Prostate gland (tissue), 2 donors: Measurements from ENCODE around the gene CRACR2A. TPM values are rescaled to one million over a fixed set of nuclear protein-coding genes. Genes with fewer than 3 reads are reported as not detected.

Source experiments
- DNase-seq: peaks from one replicate; pipeline ENCODE4 v3.0.0-alpha.2; 2019; ENCODE audit warnings: low spot score
- H3K27ac ChIP-seq, 2 donors: fragments of 200-600 bp; sonication (generic); 2 replicates each; pipeline ENCODE4 v1.5.1; 2017 to 2019
- H3K27me3 ChIP-seq: fragments of 200-600 bp; sonication (generic); replicated peaks from 2 replicates; pipeline ENCODE4 v1.5.1; 2019; ENCODE audit not compliant: insufficient read depth
- H3K36me3 ChIP-seq, 2 donors: fragments of 200-600 bp; sonication (generic); 1 replicate in 1 of 2; 2 replicates in 1 of 2; pipeline versions ENCODE4 v1.5.1 to v1.8.1; 2017 to 2019
- H3K4me1 ChIP-seq: fragments of 200-600 bp; sonication (generic); replicated peaks from 2 replicates; pipeline ENCODE4 v1.5.1; 2019
- H3K4me3 ChIP-seq, 2 donors: fragments of 200-600 bp; sonication (generic); 2 replicates each; pipeline ENCODE4 v1.5.1; 2017 to 2019
- H3K9me3 ChIP-seq: fragments of 200-600 bp; sonication (generic); 2 replicates; pipeline ENCODE4 v1.5.1; 2017
- POLR2A ChIP-seq: fragments of 450-650 bp; IDR thresholded peaks from one replicate; pipeline ENCODE4 v1.6.1; 2016; ENCODE audit warnings: antibody characterized with exemption, mild to moderate bottlenecking
- POLR2AphosphoS5 ChIP-seq: sonication (generic); formaldehyde crosslinking; IDR thresholded peaks from one replicate; pipeline ENCODE4 v1.6.1; 2017; ENCODE audit warnings: antibody characterized with exemption
- WGBS: methylation state at CpG from one replicate; pipeline ENCODE4 v1.1.5; 2018; 5-methylcytosine and 5-hydroxymethylcytosine counted together
- intact Hi-C: fragments of 100-400 bp; cut with DNase I; formaldehyde crosslinking; loops from one replicate; pipeline ENCODE4 v1.14.2; 2022
- total RNA-seq, 2 donors: library from RNA; depleted of rRNA; stranded (reverse); fragments of >200 nt; gene quantifications; one replicate each; pipeline ENCODE4 v1.1.0, GENCODE V29; 2016
- TF ChIP-seq, protein P1 (sequence below), 4 experiments: fragments of 200-600 bp in 2 of 4; fragments of 450-650 bp in 2 of 4; sonication (generic) in 2 of 4; IDR thresholded peaks; 1 replicate in 3 of 4; 2 replicates in 1 of 4; pipeline ENCODE4 v1.5.1; 2016 to 2019; ENCODE audit warnings: antibody characterized with exemption in 4 of 4, mild to moderate bottlenecking in 2 of 4, moderate library complexity in 2 of 4

CRACR2A gene
- total RNA-seq, 2 donors from 2014 or later: 21.6 to 39.1 TPM

DNA sequence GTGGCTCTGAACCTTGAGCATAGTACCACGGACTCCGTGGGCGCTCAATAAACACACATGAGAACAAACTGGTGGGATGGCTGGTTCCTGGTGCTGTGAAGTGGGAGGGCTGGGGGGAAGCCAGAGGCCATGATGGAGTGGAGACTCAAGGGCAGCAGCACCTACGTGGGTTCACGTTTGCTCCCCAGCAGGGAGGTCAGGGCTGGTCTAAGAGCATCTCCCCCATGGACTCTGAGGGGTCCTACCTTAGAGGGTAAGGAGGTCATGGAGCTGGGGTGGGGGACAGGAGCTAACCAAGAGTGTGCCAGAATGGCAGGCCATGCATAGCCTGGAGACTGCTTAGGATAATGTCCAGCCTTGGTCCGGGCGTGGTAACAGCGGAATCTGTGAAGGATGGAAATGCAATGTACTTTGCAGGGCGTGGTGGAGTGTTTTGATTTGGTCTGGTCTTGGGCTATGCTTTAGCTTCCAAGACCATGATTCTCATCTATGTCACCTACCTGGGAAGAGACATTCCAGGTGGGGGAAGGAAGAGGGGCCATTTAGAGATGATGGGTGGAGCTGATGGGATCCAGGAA, 158.9 kb downstream of the CRACR2A start:
- H3K4me1 ChIP-seq: no peaks in the 10 kb centered on the region
- 95% methylated on average over 9 of the region's 9 CpGs for WGBS
- TF ChIP-seq POLR2A (no peak), POLR2AphosphoS5 (no peak)
- TF ChIP-seq, protein P1, sequence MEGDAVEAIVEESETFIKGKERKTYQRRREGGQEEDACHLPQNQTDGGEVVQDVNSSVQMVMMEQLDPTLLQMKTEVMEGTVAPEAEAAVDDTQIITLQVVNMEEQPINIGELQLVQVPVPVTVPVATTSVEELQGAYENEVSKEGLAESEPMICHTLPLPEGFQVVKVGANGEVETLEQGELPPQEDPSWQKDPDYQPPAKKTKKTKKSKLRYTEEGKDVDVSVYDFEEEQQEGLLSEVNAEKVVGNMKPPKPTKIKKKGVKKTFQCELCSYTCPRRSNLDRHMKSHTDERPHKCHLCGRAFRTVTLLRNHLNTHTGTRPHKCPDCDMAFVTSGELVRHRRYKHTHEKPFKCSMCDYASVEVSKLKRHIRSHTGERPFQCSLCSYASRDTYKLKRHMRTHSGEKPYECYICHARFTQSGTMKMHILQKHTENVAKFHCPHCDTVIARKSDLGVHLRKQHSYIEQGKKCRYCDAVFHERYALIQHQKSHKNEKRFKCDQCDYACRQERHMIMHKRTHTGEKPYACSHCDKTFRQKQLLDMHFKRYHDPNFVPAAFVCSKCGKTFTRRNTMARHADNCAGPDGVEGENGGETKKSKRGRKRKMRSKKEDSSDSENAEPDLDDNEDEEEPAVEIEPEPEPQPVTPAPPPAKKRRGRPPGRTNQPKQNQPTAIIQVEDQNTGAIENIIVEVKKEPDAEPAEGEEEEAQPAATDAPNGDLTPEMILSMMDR (IDR thresholded peaks at IDR 0.05): no peak
- no peaks in the 10 kb centered on the region for H3K9me3 ChIP-seq
- no peak overlapping the region for H3K4me3 ChIP-seq
- H3K36me3 ChIP-seq: no peaks in the 10 kb centered on the region
- no peak overlapping the region for H3K27ac ChIP-seq
- intact Hi-C loops: no loop called here
- no peak for DNase-seq
- no peaks in the 10 kb centered on the region for H3K27me3 ChIP-seq

DNA sequence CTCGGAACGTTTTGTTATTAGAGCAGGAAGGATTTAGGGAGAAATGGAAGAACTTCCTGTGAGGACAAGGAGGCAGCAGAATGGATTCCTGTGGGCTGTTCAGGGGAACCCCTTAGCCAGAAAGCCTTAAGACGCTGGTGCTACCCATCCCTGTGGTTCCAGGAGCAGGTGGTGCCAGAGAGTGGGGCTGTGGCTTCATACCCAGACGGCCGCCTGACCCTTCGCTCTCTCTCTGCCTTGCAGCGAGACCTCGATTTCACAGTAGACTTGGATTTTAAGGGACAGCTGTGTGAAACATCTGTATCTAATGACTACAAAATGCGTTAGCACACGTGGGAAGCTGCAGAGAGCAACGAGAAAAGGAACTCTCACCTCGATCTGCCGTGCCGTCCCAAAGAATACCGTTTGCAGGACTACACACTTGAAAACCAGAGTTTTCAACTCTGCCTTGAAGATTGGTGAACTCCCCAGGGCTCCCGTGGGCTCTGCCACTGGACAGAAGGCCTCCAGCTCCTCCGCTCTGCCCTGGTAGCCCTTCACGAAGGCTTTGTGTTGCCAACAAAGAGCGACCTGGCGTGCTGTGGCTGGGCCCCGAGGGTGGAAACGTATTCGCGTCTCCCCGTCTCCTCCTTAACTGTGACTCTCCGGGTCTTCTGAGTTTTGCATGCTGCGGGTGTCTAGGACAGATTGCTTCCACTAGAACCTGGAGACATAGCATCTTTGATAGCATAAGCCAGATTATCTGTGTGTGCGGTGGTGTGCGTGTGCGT, 159.9 kb downstream of the CRACR2A start:
- Histone ChIP-seq H3K27me3 (no peaks in the 10 kb centered on the region), H3K27ac (no peak overlapping the region), H3K4me1 (no peaks in the 10 kb centered on the region), H3K36me3 (no peaks in the 10 kb centered on the region), H3K4me3 (no peak overlapping the region), H3K9me3 (no peaks in the 10 kb centered on the region)
- intact Hi-C loops: no loop called here
- no peak for TF ChIP-seq POLR2AphosphoS5
- TF ChIP-seq, protein P1 (IDR thresholded peaks at IDR 0.05): no peak
- TF ChIP-seq POLR2A: no peak
- DNase-seq: no peak
- 93% methylated on average over 30 of the region's 30 CpGs for WGBS

DNA sequence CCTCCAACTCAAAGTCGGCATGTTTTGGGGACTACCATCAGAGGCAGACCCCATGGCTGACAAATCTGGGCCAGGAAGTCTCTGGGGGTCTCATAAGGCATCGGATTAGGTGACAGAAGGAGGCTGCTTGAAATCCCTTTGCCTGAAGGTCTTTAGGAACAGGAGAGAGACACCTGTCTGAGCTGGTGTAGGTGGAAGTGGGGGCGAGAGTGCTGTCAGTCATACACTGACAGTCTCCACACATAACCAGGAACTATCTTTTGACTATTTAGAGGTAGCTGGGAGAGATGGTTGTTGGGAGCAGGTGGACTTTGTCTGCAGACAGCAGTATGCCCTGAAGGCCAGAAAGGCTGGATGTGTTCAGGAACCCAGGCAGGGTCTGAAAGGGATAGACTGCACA, 163.2 kb downstream of the CRACR2A start:
- intact Hi-C loops: no loop called here
- Histone ChIP-seq H3K4me3 (no peak overlapping the region), H3K27ac (no peak overlapping the region), H3K27me3 (no peaks in the 10 kb centered on the region), H3K9me3 (no peaks in the 10 kb centered on the region), H3K4me1 (no peaks in the 10 kb centered on the region), H3K36me3 (no peaks in the 10 kb centered on the region)
- 81% methylated on average over 3 of the region's 3 CpGs for WGBS
- TF ChIP-seq POLR2AphosphoS5 (no peak), POLR2A (no peak)
- TF ChIP-seq, protein P1 (IDR thresholded peaks at IDR 0.05): no peak
- DNase-seq: no peak

DNA sequence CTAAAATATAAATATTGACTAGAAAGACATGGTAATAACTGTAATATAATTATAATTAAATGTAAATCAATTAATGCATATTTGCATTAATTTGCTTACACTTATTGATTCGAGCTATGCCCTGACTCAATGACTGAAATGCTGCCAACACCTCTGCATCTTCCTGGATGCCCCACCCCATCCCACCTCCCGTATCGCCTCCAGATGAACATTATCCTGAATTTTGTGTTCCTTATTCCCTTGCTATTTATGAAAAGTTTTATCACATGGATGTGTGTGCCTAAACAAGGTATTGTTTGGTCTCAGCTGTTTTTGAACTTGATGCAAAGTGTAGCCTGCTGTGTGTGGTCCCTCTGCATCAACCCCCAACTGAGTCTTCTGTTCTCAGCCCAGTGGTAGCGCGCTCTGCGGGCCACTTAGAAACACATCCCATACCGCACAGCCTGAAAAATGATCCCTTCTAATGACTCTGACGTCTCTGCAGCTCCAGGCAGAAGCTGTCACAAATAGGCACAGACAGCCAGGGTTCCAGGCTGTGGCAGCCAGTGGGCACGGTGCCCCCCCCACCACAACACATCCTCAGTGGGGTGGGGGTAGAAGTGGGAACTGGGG, 165.4 kb downstream of the CRACR2A start:
- Histone ChIP-seq H3K9me3 (no peaks in the 10 kb centered on the region), H3K4me1 (no peaks in the 10 kb centered on the region), H3K36me3 (no peaks in the 10 kb centered on the region), H3K4me3 (no peak overlapping the region), H3K27me3 (no peaks in the 10 kb centered on the region), H3K27ac (no peak overlapping the region)
- intact Hi-C loops: no loop called here
- no peak for TF ChIP-seq POLR2A
- TF ChIP-seq, protein P1 (IDR thresholded peaks at IDR 0.05): no peak
- no peak for TF ChIP-seq POLR2AphosphoS5
- no peak for DNase-seq
- WGBS: 75% methylated on average over 9 of the region's 9 CpGs
